WI38 (cell line): ENCODE results near the gene MYMX.
A peak's percentile ranks its signal among the peaks of the same experiment; 100 is the strongest.

Experiments
- H3K4me3 ChIP-seq: 2 replicates; pipeline ENCODE4 v1.5.1; 2011; ENCODE audit warnings: low read depth, mild to moderate bottlenecking, control low read depth, low read length
- CTCF ChIP-seq: IDR thresholded peaks from 2 replicates; pipeline ENCODE4 v1.5.1; 2012; ENCODE audit warnings: low read depth, mild to moderate bottlenecking, control low read depth, low read length

MYMX gene

GRCh38 chr6:44221291-44221960 is 4.7 kb downstream of the MYMX start:
- H3K4me3 ChIP-seq: no peak overlapping the region
- peak; percentile 78 for TF ChIP-seq CTCF

GRCh38 chr6:44221961-44222335 is 5.2 kb downstream of the MYMX start:
- no peak overlapping the region for H3K4me3 ChIP-seq

GRCh38 chr6:44222486-44223318 is 6.0 kb downstream of the MYMX start:
- no peak for TF ChIP-seq CTCF
- peak overlapping the region; percentile 62 for H3K4me3 ChIP-seq

More at GRCh38 chr6:44221961-44222335, 5.2 kb downstream of the MYMX start:
- no peak for TF ChIP-seq CTCF

- TF ChIP-seq CTCF: 0 out of 2 replicates have a peak, but pooled peaks have one; percentile 5
Observed at GRCh38 chr6:44223319-44224028, 6.7 kb downstream of the MYMX start, which contains the start of gene SLC29A1. Gene SLC29A1, plus strand, starts transcription at chr6:44223595. Its CDS starts 3,719 bp downstream, at chr6:44227314.

GRCh38 chr6:44224029-44224964 is 7.6 kb downstream of the MYMX start:
- H3K4me3 ChIP-seq: peak overlapping the region; percentile 62
- no peak for TF ChIP-seq CTCF

More at GRCh38 chr6:44223319-44224028, 6.7 kb downstream of the MYMX start, which contains the start of gene SLC29A1:
- peak within 1 kb of the TSS; percentile 62 for H3K4me3 ChIP-seq

- no peak for TF ChIP-seq CTCF
Observed at GRCh38 chr6:44224965-44225305, 8.2 kb downstream of the MYMX start.

More at GRCh38 chr6:44224965-44225305, 8.2 kb downstream of the MYMX start:
- no peak overlapping the region for H3K4me3 ChIP-seq
